Measurements from ENCODE around the gene FLT3LG.

DNA sequence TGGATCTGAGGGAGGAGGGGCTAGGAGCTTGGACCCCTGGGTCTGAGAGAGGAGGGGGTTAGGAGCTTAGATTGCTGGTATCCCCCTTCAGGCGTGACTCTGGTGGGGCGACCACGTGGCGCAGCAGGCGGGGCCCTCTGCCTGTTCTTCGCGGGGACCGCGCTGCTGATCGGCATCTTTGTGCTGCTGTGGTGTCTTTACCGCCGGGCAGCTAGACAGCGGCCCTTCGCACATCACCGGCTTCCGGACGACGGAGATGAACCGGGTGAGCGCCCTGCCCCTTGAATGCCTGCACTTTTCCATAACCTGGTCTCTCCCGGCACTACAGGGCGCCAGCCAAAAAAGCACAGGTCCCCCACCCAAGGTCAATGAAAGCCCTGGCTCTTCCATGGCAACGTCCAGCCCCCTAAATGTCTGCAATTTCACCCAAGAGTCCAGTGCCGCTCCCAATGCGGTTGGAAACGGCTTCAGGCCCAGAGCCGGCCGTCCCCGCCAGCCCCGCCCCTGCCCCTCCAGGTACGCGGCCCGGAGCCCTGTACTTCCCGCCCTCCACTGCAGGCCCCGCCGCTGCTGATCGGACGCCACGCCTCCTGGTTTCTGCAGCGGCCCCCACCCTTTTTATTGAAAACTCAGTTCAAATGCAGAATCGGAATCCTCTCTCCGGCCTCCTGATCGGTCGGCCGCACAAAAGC lies 46.0 kb upstream of the FLT3LG start:
- TF ChIP-seq, protein P1, sequence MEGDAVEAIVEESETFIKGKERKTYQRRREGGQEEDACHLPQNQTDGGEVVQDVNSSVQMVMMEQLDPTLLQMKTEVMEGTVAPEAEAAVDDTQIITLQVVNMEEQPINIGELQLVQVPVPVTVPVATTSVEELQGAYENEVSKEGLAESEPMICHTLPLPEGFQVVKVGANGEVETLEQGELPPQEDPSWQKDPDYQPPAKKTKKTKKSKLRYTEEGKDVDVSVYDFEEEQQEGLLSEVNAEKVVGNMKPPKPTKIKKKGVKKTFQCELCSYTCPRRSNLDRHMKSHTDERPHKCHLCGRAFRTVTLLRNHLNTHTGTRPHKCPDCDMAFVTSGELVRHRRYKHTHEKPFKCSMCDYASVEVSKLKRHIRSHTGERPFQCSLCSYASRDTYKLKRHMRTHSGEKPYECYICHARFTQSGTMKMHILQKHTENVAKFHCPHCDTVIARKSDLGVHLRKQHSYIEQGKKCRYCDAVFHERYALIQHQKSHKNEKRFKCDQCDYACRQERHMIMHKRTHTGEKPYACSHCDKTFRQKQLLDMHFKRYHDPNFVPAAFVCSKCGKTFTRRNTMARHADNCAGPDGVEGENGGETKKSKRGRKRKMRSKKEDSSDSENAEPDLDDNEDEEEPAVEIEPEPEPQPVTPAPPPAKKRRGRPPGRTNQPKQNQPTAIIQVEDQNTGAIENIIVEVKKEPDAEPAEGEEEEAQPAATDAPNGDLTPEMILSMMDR (conservative IDR thresholded peaks at IDR 0.05 in 1 of 2, IDR thresholded peaks at IDR 0.05 in 1 of 2; ENCODE audit: extremely low read depth in 1 of 2, insufficient read depth in 1 of 2, low read depth in 1 of 2, low read length in 2 of 2): no peak
- TF ChIP-seq EZH2 (IDR thresholded peaks at IDR 0.05; ENCODE audit: borderline replicate concordance, low read length): no peak

All from mammary epithelial cell (primary cell).